H9 (cell line): ENCODE measurements around the gene DNAAF5. TPM values are rescaled to one million over a fixed set of nuclear protein-coding genes. Genes with fewer than 3 reads are reported as not detected.

Source experiments
- DNase-seq: peaks from one replicate; pipeline ENCODE4 v3.0.0-alpha.2; 2017
- H2AFZ ChIP-seq: one replicate; pipeline ENCODE4 v1.6.1; 2013; ENCODE audit warnings: mild to moderate bottlenecking, low read length, control low read depth, moderate library complexity
- H2AK5ac ChIP-seq: 2 replicates; pipeline ENCODE4 v1.6.1; 2013; ENCODE audit warnings: low read length, control low read depth, mixed read lengths; ENCODE audit not compliant: insufficient read length
- H2BK120ac ChIP-seq: one replicate; pipeline ENCODE4 v1.6.1; 2013; ENCODE audit warnings: low read depth, mild to moderate bottlenecking, low read length, control low read depth, inconsistent platforms; ENCODE audit not compliant: poor library complexity, severe bottlenecking
- H2BK12ac ChIP-seq: 2 replicates; pipeline ENCODE4 v1.6.1; 2013; ENCODE audit warnings: low read length, control low read depth, mixed read lengths, low read depth; ENCODE audit not compliant: insufficient read length
- H2BK15ac ChIP-seq: 2 replicates; pipeline ENCODE4 v1.6.1; 2013; ENCODE audit warnings: low read depth, low read length, control low read depth
- H2BK20ac ChIP-seq: one replicate; pipeline ENCODE4 v1.6.1; 2013; ENCODE audit warnings: low read depth, mild to moderate bottlenecking, low read length, control low read depth, inconsistent platforms; ENCODE audit not compliant: poor library complexity, severe bottlenecking
- H2BK5ac ChIP-seq: 2 replicates; pipeline ENCODE4 v1.6.1; 2013; ENCODE audit warnings: low read length, control low read depth, mixed read lengths; ENCODE audit not compliant: insufficient read length
- H3K14ac ChIP-seq: 2 replicates; pipeline ENCODE4 v1.6.1; 2013; ENCODE audit warnings: low read length, control low read depth; ENCODE audit not compliant: insufficient read depth
- H3K18ac ChIP-seq: 2 replicates; pipeline ENCODE4 v1.6.1; 2013; ENCODE audit warnings: low read depth, mild to moderate bottlenecking, mixed read lengths, low read length, control low read depth; ENCODE audit not compliant: insufficient read length
- H3K23ac ChIP-seq: 2 replicates; pipeline ENCODE4 v1.6.1; 2013; ENCODE audit warnings: low read length, control low read depth, mixed read lengths, low read depth; ENCODE audit not compliant: insufficient read length
- H3K23me2 ChIP-seq: 2 replicates; pipeline ENCODE4 v1.6.1; 2013; ENCODE audit warnings: low read depth, mild to moderate bottlenecking, mixed read lengths, low read length, control low read depth; ENCODE audit not compliant: insufficient read length, poor library complexity, severe bottlenecking
- H3K27ac ChIP-seq: 2 replicates; pipeline ENCODE4 v1.5.1; 2013; ENCODE audit warnings: low read length, control low read depth, mixed read lengths, low read depth; ENCODE audit not compliant: insufficient read length
- H3K27me3 ChIP-seq: 2 replicates; pipeline ENCODE4 v1.6.1; 2013; ENCODE audit warnings: low read length, control low read depth, inconsistent platforms; ENCODE audit not compliant: insufficient read depth
- H3K4ac ChIP-seq: 2 replicates; pipeline ENCODE4 v1.6.1; 2013; ENCODE audit warnings: low read depth, mild to moderate bottlenecking, control low read depth, inconsistent platforms, low read length, moderate library complexity
- H3K4me1 ChIP-seq: 2 replicates; pipeline ENCODE4 v1.6.1; 2013; ENCODE audit warnings: low read length, control low read depth, inconsistent platforms; ENCODE audit not compliant: insufficient read depth
- H3K4me2 ChIP-seq: 2 replicates; pipeline ENCODE4 v1.6.1; 2013; ENCODE audit warnings: low read length, control low read depth, mixed read lengths; ENCODE audit not compliant: insufficient read length, insufficient read depth
- H3K56ac ChIP-seq: 2 replicates; pipeline ENCODE4 v1.6.1; 2013; ENCODE audit warnings: low read depth, mild to moderate bottlenecking, mixed read lengths, low read length, control low read depth; ENCODE audit not compliant: insufficient read length
- H3K79me1 ChIP-seq: 2 replicates; pipeline ENCODE4 v1.6.1; 2013; ENCODE audit warnings: low read depth, mild to moderate bottlenecking, moderate library complexity, low read length, control low read depth, inconsistent platforms; ENCODE audit not compliant: insufficient read depth, poor library complexity, severe bottlenecking
- H3K79me2 ChIP-seq: 2 replicates; pipeline ENCODE4 v1.6.1; 2013; ENCODE audit warnings: low read length, control low read depth, inconsistent platforms; ENCODE audit not compliant: insufficient read depth
- H3K9ac ChIP-seq: 2 replicates; pipeline ENCODE4 v1.6.1; 2013; ENCODE audit warnings: low read length, control low read depth, mixed read lengths; ENCODE audit not compliant: insufficient read length; ENCODE audit errors: extremely low read depth
- H3K9me3 ChIP-seq: one replicate; pipeline ENCODE4 v1.6.1; 2013; ENCODE audit warnings: low read depth, low read length, inconsistent platforms; ENCODE audit not compliant: control insufficient read depth
- H3T11ph ChIP-seq: one replicate; pipeline ENCODE4 v1.6.1; 2013; ENCODE audit warnings: mild to moderate bottlenecking, low read length, control low read depth, inconsistent platforms
- H4K20me1 ChIP-seq: one replicate; pipeline ENCODE4 v1.6.1; 2013; ENCODE audit not compliant: control insufficient read depth, insufficient read length, insufficient read depth
- H4K5ac ChIP-seq: 2 replicates; pipeline ENCODE4 v1.6.1; 2013; ENCODE audit warnings: low read depth, mild to moderate bottlenecking, mixed read lengths, low read length, control low read depth; ENCODE audit not compliant: insufficient read length
- H4K8ac ChIP-seq: replicated peaks from 2 replicates; pipeline ENCODE4 v1.6.1; 2013; ENCODE audit warnings: low read length, control low read depth, mixed read lengths, low read depth; ENCODE audit not compliant: insufficient read length
- H4K91ac ChIP-seq: 2 replicates; pipeline ENCODE4 v1.6.1; 2013; ENCODE audit warnings: low read depth, mild to moderate bottlenecking, moderate library complexity, mixed read lengths, low read length, control low read depth; ENCODE audit not compliant: insufficient read length
- H3K27ac Mint-ChIP-seq, 3 experiments: 2 replicates in 2 of 3; 3 replicates in 1 of 3; pipeline ENCODE4 v1.8.0; 2020 to 2021; ENCODE audit warnings: mixed read lengths in 3 of 3, mild to moderate bottlenecking in 1 of 3, moderate library complexity in 1 of 3
- H3K27me3 Mint-ChIP-seq: 2 replicates; pipeline ENCODE4 v1.8.0; 2021; ENCODE audit warnings: low read depth, mild to moderate bottlenecking, moderate library complexity, mixed read lengths
- H3K36me3 Mint-ChIP-seq, 3 experiments: 2 replicates in 2 of 3; 3 replicates in 1 of 3; pipeline ENCODE4 v1.8.0; 2020 to 2021; ENCODE audit warnings: low read depth in 3 of 3, mixed read lengths in 3 of 3; ENCODE audit not compliant: insufficient read depth in 1 of 3
- H3K4me1 Mint-ChIP-seq, 2 experiments: 2 replicates each; pipeline ENCODE4 v1.8.0; 2020; ENCODE audit warnings: mixed read lengths in 2 of 2
- H3K4me3 Mint-ChIP-seq, 2 experiments: 2 replicates in 1 of 2; 3 replicates in 1 of 2; pipeline ENCODE4 v1.8.0; 2020 to 2021; ENCODE audit warnings: mild to moderate bottlenecking in 2 of 2, mixed read lengths in 2 of 2, moderate library complexity in 1 of 2
- H3K9me3 Mint-ChIP-seq, 2 experiments: 2 replicates in 1 of 2; 3 replicates in 1 of 2; pipeline ENCODE4 v1.8.0; 2020; ENCODE audit warnings: mild to moderate bottlenecking in 2 of 2, mixed read lengths in 2 of 2, moderate library complexity in 1 of 2
- WGBS: extraction: QIAGEN DNeasy Blood & Tissue Kit; methylation state at CpG from one replicate; pipeline ENCODE4 v1.1.7; 2013; ENCODE audit warnings: missing lambda C conversion rate, low lambda C conversion rate, mixed read lengths; ENCODE audit not compliant: insufficient read length; ENCODE audit errors: extremely low coverage; 5-methylcytosine and 5-hydroxymethylcytosine counted together
- total RNA-seq: library from RNA; stranded (reverse); gene quantifications from 2 replicates; pipeline ENCODE4 v1.2.1, GENCODE V29; 2021
- TF ChIP-seq, protein P1 (sequence below): fragments of 200-600 bp; sonication (generic); conservative IDR thresholded peaks from 3 replicates; pipeline ENCODE4 v1.8.0; 2021; ENCODE audit warnings: antibody characterized with exemption, mild to moderate bottlenecking

DNAAF5 gene
- total RNA-seq, 1 experiment from 2014 or later, result 43.5 TPM

DNA sequence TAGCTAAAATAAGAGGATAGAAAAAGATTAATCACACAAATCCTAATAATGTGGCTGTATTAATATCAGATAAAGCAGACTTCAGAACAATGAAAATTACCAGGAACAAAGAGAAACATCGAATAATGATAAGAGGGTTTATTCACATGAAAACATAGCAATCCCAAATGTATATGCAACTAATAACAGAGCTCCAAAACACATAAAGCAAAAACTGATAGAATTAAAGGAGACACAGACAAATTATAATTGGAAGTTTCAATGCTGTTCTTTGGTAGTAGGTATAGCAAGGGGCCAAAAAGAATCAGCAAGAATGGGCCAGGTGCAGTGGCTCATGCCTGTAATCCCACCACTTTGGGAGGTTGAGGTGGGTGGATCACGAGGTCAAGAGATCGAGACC is 23.4 kb upstream of the DNAAF5 start:
- Mint-ChIP-seq H3K27me3 (no peaks in the 10 kb centered on the region), H3K9me3 (peaks cover 6 to 8% of the 10 kb centered on the region in 2 experiments), H3K27ac (no peak overlapping the region), H3K4me1 (peaks cover 5 to 9% of the 10 kb centered on the region in 2 experiments), H3K36me3 (peaks cover 28 to 53% (median 29%) of the 10 kb centered on the region in 3 experiments), H3K4me3 (no peak overlapping the region)
- no CpG with 5 or more reads among the region's 3 CpGs for WGBS
- Histone ChIP-seq H2BK20ac (no peak overlapping the region), H3K9me3 (no peaks in the 10 kb centered on the region), H4K91ac (no peak overlapping the region), H3K56ac (no peak overlapping the region), H3K4ac (no peak overlapping the region), H3K79me2 (no peaks in the 10 kb centered on the region; the same call in 1 of the 2 replicates), H3K9ac (no peak overlapping the region), H3K18ac (no peak overlapping the region), H2BK120ac (no peak overlapping the region), H2AK5ac (no peak overlapping the region), H2BK15ac (no peak overlapping the region), H4K5ac (no peak overlapping the region), H4K20me1 (peaks cover 5% of the 10 kb centered on the region), H3T11ph (no peak overlapping the region), H3K79me1 (peaks cover 6% of the 10 kb centered on the region), H3K23me2 (no peaks in the 10 kb centered on the region), H3K14ac (no peak overlapping the region), H3K27ac (no peak overlapping the region), H3K4me2 (no peak overlapping the region), H3K27me3 (no peaks in the 10 kb centered on the region), H3K4me1 (no peaks in the 10 kb centered on the region), H4K8ac (no peak overlapping the region), H2BK12ac (no peak overlapping the region), H3K23ac (no peak overlapping the region), H2AFZ (no peak overlapping the region), H2BK5ac (no peak overlapping the region)
- TF ChIP-seq, protein P1, sequence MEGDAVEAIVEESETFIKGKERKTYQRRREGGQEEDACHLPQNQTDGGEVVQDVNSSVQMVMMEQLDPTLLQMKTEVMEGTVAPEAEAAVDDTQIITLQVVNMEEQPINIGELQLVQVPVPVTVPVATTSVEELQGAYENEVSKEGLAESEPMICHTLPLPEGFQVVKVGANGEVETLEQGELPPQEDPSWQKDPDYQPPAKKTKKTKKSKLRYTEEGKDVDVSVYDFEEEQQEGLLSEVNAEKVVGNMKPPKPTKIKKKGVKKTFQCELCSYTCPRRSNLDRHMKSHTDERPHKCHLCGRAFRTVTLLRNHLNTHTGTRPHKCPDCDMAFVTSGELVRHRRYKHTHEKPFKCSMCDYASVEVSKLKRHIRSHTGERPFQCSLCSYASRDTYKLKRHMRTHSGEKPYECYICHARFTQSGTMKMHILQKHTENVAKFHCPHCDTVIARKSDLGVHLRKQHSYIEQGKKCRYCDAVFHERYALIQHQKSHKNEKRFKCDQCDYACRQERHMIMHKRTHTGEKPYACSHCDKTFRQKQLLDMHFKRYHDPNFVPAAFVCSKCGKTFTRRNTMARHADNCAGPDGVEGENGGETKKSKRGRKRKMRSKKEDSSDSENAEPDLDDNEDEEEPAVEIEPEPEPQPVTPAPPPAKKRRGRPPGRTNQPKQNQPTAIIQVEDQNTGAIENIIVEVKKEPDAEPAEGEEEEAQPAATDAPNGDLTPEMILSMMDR, result no peak
- DNase-seq, result no peak
